GM19455 (cell line): Measurements from ENCODE around the gene SUSD3.
A peak's percentile ranks its signal among the peaks of the same experiment; 100 is the strongest.

ENCODE experiments used
- ATAC-seq: cut with Tn5 transposase; IDR thresholded peaks from one replicate; pipeline ENCODE4 v1.9.1; 2021; ENCODE audit not compliant: unreplicated experiment

Gene SUSD3

DNA sequence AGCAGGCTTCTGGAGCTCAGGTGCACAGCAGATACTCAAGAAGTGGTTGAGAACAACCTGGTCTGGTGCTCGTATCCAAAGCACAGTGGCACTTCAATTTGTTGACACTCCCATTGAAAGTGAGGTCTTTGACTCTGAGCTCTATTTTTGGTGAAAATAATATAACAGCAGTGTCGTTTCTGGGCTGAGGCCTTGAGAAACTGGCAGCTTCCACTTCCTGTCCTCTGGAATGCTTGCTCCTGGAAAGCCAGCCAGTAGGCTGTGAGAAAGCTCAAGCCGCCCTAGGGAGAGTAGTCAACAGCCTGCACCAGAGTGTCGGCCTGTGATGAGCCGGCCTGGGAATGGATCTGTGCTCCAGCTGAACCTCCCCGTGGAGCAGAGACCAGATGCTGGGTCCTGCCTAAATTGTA, 6.8 kb upstream of the SUSD3 start:
- no peak for ATAC-seq

DNA sequence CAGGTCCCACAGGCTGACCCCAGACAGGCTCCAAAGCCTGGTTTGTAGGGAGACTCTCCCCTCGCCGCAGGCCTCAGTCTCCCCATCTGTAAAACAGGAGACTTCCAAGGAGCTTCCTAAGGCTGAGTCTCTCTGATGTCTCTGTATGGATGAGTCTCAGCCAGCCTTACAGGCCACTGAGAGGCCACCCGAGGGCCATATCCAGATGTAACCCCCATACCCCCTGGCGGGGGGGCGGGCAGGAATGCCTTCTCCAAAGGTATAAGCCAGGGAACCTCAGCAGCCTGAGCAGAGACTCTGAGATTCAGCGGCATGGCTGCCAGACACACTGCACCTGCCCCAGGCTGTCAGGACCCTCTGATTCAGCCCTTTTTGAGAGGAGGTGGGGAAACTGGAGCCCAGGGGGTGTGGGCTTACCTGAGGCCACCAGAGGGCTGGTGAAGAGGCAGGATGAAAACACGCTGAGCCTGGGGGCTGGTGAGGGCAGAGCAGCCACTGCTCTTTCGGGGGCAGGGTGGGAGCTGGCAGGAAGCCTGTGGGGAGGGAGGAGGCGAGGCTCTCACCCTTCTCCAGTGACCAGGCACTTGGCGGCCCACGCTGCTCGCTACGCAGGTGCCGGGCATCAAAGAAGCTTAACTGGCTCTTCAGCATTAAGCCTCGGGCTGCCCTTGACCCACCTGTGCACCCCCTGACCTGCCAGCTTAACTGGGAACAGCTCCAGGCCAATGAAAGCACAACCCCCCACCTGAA, 5.5 kb upstream of the SUSD3 start:
- ATAC-seq, result no peak

DNA sequence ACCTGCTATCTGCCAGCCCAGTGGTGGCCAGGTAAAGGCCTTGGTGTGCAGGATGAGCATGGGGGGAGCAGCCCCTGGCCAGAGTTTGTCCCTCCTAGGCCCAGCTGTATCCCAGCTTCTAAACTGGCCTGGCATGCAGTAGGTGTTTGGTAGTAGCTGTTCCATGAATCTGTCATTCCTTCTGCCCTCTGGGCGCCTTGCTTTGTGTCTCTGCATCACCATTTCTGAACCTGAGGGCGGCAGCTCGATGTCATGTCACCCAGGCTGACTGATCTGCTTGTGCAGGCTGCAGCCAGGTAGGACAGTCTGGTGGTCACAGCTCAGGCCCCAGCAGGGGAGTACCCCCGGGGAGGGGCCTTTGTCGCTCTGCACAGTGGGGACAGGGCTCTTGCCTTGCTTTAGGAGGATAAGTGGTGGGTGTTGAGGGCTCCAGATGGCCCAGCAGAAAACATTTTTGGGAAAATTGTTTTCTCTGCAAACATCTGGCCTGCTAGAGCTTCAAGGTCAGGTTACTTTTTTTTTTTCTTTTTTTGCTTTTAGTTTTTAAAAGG, 4.6 kb upstream of the SUSD3 start:
- no peak for ATAC-seq

DNA sequence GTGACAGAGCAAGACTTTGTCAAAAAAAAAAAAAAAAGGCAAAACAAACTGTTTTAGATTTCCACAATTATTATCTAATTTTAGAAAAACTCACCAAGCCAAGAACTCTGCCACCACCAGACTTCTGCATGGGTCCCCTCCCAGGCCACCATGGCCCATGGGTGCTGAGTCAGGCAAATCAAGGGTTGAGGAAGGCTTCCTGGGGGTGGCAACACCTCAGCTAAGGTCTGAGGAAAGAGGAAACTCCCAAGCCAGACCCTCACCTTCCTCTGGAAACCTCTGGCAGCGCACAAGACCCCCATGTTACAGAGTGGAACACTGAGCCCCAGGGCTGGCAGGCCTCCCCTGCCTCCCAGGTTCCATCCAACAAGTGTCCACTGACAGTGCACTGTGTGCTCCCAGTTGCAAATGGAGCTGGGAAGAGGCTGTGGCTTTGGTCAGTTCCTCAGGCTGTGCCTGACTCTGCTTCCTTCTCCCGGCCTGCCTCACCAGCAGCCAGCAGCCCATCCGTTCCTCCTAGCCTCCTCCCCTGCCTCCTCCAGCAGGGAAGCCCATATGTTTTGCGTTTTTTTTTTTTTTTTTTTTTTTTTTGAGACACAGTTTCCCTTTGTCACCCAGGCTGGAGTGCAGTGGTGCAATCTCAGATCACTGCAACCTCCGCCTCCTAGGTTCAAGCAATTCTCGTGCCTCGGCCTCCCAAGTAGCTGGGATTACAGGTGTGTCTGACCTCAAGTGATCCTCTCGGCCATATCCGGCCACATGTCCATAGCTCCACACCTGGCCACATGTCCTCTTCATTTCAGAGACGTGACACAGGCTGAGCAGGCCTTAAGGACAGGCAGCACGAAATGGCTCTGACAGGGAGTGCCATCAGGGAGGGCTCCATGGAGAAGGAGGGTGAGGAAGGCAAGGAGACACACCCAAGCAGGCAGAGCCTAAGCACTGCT, 3.5 kb upstream of the SUSD3 start:
- no peak for ATAC-seq

DNA sequence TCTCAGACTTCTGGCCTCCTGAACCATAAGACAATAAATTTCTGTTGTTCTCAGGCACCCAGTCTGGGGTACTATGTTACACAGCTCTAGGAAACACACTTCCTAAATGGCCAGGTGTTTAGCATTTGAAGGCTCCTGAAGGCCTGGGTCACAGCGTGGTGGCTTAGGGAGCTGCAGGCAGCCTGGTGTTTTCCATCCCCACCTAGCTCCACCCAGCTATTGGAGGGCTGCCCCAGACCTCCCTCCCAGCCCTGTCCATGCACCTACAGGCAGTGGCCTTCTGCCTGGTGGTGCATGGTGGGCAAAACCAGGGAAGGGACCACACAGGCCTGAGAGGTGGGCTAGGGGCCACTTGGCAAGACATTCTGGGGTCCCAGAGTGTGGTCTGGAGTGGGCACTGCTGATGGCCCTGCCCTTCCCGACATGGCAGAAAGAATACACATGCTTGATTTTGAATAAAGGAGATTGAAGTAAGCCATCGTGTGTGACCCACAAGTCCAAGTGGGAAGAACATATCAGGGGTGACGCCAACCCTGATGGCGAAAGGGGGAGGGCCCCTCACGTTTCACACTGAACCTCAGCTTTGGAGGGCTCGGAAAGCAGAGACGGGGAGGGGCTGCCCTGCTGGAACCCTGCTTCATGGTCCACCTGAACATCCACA, 1.3 kb upstream of the SUSD3 start:
- no peak for ATAC-seq

DNA sequence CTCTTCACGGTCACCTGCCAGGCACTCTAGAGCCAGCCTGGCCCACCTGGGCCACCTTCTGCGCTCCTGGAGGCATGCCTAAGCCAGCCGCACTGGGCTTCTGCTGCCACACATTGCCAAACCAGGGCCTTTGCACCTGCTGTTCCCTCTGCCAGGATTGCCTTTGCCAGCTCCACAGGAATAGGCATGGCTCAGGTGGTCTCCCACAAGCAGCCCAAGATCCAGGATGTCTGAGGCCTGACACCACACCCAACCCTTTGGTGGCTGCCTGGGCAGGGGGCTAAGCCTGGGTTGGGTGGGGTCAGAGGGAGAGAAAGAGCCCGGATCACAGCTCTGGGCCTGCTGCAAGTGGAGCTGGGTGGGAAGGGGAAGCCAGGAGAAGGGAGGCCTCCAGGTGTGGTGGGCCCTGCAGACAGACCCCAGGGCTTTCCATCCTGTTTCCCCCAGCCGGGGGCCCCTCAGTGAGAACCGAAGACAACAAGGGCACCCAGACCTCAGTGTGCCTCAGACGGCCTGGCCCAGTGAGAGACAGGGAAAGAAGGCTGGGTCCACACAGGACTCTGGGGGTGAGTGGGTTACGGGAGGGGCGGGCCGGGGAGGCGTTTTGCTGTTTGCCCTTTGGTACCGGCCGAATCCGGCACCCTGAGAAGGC, 672 bp upstream of the SUSD3 start:
- peak; percentile 6 for ATAC-seq

DNA sequence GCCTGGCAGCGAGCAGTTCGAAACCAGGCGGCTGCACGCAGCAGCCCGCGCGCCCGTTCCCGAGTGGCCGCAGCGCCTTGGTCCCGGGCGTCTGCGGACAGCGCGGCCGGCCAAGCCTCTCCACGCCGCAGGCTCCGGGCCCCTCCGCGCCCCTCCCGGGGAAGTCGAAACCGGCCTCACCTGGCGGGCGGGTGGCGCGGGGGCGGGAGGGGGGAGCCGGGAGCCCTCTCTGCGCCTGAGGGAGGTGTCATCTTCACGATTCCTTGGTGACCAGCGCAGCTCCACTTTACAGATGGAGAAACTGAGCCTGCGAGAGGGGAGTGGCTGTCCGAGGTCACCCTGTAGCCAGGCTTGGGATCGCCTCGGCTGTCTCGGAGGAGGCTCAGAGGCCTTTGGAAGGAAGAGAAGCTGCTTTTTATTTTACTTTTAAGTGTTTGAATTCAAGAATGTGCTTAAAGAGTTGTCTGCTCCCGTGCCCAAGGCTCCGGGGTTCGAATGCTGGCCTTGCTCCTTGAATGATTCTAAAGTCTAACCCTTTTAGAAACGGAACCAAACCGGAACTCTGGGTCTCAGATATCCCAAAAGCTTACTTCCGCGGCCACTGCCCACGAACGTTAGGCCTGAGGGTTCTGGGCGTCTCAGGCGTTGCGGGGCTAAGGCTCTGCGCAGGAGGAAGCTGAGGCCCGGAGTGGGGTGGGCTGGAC, 662 bp downstream of the SUSD3 start:
- peak; percentile 21 for ATAC-seq

DNA sequence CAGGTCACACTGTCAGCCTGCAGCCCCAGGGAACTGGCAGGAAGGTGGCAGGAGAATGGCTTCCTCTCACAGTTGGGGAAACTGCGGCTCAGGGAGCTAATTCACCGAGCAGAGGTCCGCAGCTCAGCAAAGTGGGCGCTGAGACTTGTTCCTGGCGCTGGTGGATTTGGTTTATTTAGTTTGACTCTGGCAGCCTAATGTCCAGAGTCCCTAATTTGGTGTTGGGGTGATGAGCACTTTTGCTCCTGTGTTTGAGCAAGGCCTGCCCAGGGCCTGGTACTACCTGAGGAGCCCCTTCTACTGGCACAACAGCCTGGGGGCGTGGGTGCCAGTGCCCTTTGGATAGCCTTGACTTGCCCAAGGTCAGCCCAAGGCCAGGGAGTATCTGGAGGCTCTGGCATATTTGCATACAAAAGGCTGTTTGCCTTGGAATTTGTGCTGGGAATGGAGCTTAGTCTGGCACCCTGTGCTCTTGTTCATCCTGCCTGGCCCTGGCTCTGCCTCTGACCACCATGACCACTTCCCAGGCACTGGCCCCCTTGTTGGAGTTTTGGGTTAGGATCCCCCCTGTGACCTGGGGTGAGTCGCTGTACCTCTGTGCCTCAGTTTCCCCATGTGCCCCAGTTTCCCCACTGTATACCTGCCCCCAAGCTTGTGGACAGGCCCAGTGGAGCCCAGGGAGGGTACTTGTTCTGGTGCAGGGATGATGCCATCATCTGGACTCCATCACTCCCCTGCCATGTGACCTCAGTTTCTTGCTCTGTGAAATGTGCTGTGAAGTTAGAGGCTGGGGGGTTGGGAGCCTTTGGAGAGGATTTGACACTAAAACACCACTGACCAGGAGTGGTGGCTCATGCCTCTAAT, 1.4 kb downstream of the SUSD3 start:
- ATAC-seq, result no peak

DNA sequence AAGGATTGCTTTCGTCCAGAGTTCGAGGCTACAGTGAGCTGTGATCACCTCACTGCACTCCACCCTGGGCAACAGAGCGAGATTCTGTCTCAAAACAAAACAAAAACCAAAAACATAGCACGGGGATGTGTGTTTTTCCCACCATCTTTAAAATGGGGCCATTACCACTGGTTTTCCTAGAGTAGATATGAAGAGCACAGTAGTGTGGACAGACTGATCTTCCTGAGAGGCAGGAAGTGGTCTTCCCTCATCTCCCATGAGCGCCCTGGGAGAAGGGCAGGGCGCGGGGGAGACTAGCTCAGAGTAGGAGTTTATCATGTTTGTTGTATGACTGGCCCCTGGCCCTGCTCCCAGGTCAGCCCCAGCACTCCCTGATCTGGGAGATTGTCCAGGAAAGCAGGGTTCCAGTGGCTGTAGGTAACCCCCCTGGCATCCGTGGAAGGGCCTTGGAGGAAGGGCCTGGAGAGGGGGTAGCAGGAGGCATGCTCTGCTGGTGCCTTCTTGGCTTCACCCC, 2.3 kb downstream of the SUSD3 start:
- ATAC-seq, result no peak

DNA sequence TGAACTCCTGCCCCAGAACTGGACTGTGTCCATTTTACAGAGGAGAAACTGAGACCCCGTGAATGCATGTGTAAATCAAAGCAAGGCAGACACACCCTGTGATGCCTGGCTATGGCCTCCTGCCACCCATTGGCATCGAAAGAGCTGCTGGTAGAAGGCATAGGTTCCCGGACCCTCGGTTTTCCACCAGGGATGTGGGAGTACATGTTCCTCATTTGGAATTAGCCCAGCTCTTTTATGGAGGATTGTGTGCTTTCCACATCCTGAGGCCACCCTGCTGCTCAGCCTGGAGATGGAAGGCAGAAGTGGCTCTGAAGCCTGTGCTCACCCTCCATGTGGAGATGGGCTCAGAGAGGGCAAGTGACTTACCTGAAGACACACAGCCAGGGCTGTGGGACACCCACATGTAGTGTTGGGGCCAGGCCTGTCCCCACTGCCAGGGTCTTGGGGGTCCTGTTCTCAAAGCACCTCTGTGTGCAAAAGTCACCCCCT, 2.8 kb downstream of the SUSD3 start:
- ATAC-seq, result no peak

DNA sequence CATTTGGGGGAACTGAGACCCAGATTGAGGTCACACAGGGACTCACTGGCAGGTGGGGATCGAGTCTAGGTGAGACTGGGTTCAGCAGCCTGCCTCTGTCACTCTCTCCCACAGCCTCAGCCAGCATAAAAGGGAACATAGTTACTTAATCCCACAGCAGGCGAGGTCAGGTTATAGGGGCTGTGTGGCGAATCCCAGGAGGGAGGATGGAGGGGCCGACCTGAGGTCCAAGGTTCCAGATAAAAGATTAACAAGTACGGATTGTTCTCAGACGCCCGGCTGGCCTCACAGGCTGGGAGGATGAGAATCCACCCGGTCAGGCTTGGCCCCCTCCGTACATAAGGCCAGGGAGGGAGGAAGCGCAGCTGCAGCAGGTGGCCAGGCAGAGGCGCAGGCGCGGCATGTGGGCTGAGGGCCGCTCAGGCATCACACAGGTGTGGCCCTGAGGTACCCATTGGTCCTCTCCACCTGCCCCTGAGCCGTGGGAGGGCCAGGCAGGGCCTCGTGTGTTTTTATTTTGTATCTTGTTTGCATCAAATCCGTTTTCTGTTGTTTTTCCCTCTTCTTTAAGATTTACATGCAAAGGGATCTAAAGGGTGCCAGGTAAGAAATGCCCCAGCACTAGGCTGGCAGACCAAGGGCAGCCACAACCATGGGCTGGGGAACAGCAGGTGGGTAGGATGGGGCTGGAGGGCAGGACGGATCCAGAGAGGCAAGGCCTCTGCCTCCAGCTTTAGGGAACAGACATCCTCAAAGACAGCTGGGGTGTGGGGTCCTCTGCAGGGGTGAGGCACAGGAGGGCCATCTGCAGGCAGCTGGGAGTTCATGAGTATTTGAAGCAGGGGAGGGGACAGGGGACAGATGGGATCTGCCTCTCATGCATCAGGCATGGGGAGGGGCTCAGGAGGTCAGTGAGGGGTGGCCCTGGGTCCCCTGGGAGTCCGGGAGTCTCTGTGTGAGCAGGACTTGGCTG, 3.6 kb downstream of the SUSD3 start:
- peak; percentile 35 for ATAC-seq

DNA sequence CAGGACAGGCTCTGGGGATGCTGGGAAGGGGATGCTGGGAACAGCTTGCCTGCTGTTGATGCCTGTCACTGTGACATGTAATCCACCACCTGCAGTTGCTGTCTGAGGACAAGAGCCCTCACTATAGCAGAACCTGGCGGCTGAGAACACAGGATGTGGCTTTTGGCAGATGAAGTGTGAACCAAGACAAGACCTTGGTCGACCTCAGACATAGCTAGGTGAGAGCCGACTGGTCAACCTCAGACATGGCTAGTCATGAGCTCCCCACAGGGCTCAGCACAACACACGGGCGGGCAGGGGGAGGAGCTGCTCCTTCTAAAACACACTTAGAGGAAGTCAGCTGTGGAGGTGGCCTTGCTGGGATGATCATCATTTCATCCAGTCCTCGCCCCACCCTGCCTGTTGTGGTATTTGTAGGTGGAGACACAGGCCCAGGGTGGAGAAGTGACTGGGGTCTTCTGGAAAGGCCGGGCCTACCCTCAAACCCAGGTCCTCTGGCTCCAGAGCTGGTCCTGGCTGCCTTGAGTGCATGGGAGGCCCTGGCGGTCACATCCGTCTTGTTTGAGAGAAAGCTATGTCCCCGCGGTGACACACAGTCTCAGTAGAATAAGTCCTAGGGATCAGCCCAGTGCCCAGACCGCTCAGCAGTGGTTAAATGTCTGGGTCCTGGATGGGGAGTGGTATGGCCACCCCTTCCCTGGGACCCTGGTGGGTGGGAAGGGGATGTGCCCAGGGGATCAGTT, 6.1 kb downstream of the SUSD3 start:
- peak; percentile 90 for ATAC-seq

DNA sequence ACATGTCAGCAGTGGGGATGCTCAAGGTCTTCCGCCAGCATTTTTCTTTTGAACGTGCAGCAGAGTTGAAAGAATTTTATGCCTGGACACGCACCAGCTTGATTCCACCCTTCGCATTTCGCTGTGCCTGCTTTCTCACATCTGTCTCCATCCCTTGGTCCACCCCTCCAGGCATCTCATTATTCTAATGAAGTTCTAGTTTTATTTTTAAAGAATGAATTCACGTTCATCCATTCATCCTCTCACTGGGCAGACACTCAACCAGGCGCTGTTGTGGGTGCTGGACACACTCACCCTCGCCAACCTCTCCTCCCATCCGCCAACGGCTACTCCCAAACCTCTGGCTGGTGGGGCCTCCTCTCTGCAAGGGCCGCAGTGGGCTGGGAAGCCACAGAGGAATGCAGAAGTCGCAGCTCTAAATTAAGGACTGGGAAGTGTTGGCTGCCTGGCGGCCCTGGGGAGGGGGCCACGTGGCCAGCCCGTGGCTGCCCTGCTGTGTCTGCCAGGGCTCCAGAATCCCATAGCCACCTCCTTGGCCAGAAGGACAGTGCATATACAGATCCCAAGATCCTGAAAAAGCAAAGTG, 6.7 kb downstream of the SUSD3 start:
- ATAC-seq, result no peak

DNA sequence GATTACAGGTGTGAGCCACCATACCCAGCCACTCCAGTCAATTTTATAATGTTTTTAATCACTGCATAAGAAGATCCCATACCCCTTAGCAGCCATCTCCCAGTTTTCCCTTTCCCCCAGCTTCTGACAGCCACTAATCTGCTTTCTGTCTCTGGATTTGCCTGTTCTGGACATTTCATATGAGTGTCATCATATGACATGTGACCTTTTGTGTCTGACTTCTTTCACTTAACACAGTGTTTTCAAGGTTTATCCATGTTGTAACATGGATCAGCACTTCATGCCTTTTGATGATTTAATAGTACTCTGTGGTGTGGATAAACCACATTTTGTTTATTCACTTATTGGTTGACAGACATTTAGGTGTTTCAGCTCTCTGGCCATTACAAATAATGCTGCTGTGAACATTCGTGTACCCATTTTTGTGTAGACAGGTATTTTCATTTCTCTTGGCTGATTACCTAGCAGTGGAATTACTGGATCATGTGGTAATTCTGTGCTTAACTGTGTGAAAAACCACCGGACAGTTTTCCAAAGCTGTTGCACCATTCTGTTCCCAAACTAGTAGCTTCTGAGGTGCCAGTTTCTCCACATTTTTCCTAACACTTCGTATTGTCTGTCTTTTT, 8.6 kb downstream of the SUSD3 start:
- no peak for ATAC-seq

DNA sequence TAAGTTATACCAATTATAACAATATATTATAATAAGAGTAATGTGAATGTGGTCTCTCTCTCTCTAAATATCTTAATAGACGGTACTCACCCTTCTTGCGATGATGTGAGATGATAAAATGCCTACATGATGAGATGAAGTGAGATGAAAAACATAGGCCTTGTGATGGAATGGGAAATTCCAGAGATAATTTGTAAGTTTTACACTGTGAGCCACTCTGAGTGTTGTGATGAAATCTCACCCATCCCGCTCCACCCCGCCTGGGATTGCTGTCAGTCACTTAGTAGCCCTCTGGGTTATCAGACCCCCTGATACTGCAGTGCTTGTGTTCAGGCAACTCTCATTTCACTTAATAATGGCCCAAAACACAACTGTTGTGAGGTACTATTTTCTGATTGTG, 10.5 kb downstream of the SUSD3 start:
- ATAC-seq, result no peak

DNA sequence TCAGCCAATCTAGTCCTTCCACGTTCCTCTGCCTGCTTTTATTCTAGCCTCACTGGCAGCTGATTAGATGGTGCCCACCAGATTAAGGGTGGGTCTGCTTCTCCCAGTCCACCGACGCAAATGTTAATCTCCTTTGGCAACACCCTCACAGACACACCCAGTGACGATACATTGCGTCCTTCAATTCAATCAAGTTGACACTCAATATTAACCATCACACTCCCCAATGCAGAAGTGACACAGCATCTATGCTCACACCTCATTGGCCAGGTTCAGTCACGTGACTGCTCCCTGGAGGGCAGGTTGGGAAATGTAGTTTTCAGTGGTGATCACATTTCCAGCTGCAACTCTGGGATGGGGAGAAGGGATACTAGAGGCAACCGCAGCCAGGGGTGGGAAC, 13.0 kb downstream of the SUSD3 start:
- no peak for ATAC-seq
